Measurements from ENCODE around the gene MDN1.
"Not testable (repeated sequence)": the region's sequence is repeated elsewhere in the genome, so short reads cannot be mapped to it uniquely, and the experiment has no call there.

The MDN1 gene

GRCh38 chr6:89660981-89661380 is 158.6 kb downstream of the MDN1 start:
- no peak for DNase-seq (ENCODE audit: low read depth in 2 of 2)

GRCh38 chr6:89657445-89658158 is 162.0 kb downstream of the MDN1 start:
- DNase-seq (ENCODE audit: low read depth in 2 of 2), result no peak

GRCh38 chr6:89655122-89655521 is 164.5 kb downstream of the MDN1 start:
- no peak for DNase-seq (ENCODE audit: low read depth in 2 of 2)

DNA sequence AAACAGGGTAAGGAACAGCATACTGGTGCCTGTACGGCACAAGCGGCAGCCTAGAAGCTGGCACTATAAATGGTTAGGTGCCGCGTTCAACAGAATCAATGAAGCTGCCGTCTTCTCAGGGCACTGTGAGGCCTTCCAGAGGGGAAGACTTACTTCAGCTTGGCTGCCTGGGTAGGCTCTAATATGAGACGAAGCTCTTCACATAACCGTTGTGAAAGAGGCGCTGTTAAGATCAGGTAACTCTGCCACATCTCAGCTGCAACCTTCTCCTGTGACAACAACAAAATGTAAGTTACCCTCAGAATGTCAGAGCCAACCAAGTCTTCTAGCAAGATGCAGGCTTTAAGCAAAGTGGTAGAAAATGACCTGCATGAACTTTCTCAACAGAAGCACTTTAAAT is 169.0 kb downstream of the MDN1 start:
- no peak for DNase-seq (ENCODE audit: low read depth in 2 of 2)

GRCh38 chr6:89649682-89650081 is 169.9 kb downstream of the MDN1 start:
- DNase-seq (ENCODE audit: low read depth in 2 of 2), result no peak

- no peak for DNase-seq (ENCODE audit: low read depth in 2 of 2)
Observed at GRCh38 chr6:89644864-89645263, 174.7 kb downstream of the MDN1 start.

DNA sequence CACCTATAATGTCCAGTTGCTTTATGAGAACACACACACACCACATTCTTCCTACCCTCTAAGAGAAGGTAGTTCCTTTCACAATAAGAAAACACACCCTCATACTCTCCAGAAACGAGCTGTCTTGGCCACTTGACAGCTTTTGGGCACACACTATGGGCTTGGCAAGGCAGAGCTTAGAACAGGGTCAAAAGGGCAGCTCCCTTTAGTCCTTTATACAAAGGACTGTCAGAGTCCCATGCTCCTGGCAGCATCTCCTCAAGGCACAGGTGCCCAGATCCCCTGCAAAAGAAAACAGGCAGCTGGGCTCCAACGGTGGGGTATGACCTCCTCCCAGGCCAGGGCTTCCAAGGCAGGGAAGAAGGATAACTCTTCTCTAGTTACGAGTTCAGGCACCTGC is 176.2 kb downstream of the MDN1 start:
- no peak for DNase-seq (ENCODE audit: low read depth in 2 of 2)

DNA sequence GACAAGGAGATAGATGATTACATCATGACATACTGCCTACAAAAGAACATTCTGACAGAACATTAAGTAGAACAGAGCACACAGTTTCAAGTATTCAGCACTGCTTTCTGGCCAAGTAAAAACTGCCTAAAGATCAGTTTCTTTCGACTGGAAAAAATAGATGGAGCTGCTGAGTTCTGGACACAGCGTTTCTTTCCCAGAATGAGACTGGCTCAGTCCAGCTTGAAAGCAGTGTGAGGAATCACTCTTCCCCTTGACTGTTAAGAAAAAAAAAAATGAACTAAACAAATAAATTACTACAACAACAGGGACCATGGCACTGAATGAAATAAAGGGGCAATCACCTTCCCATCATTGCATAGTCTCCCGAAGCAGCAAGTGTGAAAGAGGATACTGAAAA is 176.6 kb downstream of the MDN1 start:
- DNase-seq (ENCODE audit: low read depth in 2 of 2), result no peak

- DNase-seq (ENCODE audit: low read depth in 2 of 2), result not testable (repeated sequence)
Observed at GRCh38 chr6:89641581-89641980, 178.0 kb downstream of the MDN1 start.

DNA sequence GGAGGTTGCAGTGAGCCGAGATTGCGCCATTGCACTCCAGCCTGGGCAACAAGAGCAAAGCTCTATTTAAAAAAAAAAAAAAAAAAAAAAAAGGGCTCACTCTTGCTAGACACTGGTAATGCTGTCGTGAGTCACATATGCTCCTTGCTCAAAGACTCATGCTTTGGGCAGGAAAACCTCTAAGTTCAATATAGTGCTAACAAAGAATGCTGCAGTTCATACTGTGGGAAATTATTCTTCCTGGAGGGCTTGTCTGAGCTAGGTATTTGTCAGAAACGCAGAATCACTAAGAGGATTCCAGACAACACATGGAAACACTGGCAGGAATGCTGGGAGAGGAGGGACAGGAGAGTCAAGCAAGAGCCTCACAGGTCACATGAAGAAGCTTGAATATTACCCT is 178.8 kb downstream of the MDN1 start:
- DNase-seq (ENCODE audit: low read depth in 2 of 2), result no peak

DNA sequence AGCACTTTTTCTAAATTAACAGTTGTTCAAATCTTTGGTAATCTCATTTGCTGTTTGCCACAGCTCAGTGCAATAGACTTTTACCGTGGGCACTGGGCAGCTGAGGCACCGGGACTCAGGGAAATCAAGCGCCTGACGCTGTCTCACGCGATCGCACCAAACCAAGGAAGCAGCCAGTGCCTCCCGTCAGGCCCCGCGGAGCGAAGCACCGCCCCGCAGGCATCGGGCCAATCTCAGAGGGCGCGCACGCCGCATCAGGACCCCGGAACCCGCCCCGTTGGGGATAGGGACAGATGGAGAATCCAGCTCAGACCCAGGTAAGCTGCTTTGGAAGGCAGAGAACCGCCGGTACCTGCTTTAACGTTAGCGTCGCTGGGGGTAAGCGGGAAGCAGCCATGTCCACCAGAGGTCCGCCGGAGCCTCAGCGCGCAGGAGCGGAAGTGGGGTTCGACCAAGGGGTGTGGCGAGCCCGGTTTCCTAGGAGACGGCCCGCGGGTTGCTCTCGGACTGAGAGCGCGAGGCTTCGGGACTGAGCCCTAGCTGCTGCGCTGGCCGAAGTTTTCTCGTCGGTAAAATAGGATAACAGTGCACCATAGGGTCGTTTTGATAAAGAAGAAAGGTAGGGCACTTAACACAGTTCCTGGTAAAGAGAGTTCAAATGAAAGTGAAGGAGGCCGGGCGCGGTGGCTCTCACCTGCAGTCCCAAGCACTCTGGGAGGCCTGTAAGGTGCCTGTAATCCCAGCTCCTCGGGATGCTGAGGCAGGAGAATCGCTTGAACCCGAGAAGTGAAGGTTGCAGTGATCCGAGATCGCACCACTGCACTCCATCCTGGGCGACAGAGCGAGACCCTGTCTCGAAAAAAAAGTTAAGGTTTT is 181.0 kb downstream of the MDN1 start, which contains the start of gene LYRM2:
LYRM2 (minus strand) TSS at position 428 of the 876 bp plus-strand sequence; CDS start at position 397, 31 bp downstream.
- peak; percentile 83 to 86 for DNase-seq (ENCODE audit: low read depth in 2 of 2)

DNA sequence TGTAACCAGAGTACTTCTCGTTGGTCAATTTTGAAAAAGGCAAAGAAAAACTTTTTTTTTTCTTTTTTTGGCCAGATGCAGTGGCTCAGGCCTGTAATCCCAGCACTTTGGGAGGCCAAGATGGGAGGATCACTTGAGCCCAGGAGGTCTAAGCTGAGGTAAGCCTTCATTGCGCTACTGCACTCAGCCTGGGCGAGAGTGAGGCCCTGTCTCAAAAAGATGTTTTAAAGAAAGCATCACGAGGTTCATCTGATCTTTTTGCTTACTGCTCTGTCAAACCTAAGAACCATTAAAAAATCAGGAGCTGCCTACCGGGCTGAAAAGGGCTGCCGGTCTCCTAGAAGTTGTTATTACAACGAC is 181.7 kb downstream of the MDN1 start:
- DNase-seq (ENCODE audit: low read depth in 2 of 2), result no peak

DNA sequence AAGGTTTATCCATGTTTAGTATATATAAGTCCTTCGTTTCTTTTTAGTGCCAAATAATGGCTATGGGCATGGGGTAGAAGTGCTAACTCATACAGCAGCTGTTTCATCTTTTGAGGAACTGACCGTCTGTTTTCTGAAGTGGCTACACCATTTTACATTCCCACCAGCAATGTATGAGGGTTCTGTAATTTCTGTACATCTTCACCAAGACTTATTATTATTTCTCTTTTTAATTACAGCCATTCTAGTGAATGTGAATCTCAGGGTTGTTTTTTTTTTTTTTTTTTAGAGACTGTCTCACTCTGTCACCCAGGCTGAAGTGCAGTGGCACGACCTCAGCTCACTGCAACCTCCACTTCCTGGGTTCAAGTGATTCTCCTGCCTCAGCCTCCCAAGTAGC is 183.2 kb downstream of the MDN1 start:
- DNase-seq (ENCODE audit: low read depth in 2 of 2), result not testable (repeated sequence)

- no peak for DNase-seq (ENCODE audit: low read depth in 2 of 2)
Observed at GRCh38 chr6:89630488-89630887, 189.1 kb downstream of the MDN1 start.

DNA sequence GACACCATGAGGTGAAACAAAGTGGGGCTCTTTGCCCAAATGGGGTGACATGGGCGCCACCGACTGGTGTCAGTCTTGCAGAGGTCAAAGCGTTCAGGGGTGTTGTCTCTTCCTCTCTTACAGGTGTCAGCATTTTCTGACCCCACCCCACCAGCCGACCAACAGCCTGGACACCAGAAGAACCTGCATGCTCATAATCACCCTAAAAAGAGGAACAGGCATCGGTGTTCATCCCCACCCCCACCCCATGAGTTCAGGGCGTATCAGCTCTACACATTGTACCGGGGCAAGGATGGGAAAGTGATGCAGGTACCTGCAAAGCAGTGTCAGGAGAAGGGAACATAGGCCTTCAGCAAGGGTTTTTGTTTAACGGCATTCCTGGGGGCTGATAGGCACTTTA is 195.8 kb downstream of the MDN1 start:
- no peak for DNase-seq (ENCODE audit: low read depth in 2 of 2)

- DNase-seq (ENCODE audit: low read depth in 2 of 2), result no peak
Observed at GRCh38 chr6:89619567-89619966, 200.0 kb downstream of the MDN1 start.

DNA sequence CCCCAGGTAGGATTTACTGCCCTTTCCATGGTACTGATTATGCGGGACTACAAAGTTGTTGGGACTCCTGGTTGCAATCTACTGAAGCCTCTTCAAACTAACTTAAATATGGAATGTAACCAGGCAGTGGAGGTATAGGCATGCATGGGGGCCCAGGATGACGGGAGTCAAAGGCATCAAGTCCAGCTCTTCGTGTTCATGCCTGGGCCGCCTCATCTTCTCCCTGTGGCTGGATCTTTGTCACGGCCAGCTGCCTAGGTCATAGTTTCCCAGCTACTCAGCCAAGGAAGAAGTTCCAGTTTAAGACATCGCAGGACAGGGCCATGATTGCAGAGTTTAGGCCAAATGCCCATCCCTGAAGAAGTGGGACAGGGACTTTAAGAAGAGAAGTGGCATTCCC is 201.6 kb downstream of the MDN1 start:
- DNase-seq (ENCODE audit: low read depth in 2 of 2), result no peak

DNA sequence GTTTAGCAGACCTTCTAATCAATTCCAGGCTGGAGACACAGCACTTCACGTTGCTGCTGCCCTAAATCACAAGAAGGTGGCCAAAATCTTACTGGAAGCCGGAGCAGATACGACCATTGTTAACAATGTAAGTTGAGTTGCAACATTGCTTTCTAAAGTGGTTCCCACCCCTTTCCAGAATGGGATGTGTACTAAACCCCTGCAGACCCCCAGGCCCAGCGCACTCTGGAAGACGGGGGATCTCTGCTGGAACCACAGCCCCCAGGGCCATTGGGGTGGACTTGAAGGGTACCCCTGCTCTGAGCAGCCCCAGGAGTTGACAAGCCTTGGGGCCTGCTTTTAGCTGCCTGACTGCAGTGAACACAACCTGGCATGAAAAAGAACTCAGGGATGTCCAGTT is 203.1 kb downstream of the MDN1 start:
- DNase-seq (ENCODE audit: low read depth in 2 of 2), result no peak

- no peak for DNase-seq (ENCODE audit: low read depth in 2 of 2)
Observed at GRCh38 chr6:89615882-89616281, 203.7 kb downstream of the MDN1 start.

DNA sequence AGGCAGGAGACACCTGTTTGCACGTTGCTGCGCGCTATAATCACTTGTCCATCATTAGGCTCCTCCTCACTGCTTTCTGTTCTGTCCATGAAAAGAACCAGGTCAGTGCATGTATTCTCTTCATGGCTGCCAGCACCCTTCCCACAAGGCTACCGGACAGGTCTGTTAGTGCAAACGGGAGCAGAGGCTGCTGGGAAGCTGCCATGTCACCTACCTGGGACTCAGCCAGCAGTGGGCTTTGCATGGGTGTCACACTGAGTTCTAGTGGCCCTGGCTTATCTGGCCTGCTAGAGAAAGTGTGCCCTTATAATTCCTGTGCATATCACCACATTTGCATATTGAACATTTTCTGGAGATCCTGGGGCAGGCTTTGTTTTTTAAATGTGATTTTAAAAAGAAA is 205.8 kb downstream of the MDN1 start:
- no peak for DNase-seq (ENCODE audit: low read depth in 2 of 2)

- no peak for DNase-seq (ENCODE audit: low read depth in 2 of 2)
Observed at GRCh38 chr6:89612121-89612520, 207.5 kb downstream of the MDN1 start.

- no peak for DNase-seq (ENCODE audit: low read depth in 2 of 2)
Observed at GRCh38 chr6:89611666-89612065, 207.9 kb downstream of the MDN1 start.

DNA sequence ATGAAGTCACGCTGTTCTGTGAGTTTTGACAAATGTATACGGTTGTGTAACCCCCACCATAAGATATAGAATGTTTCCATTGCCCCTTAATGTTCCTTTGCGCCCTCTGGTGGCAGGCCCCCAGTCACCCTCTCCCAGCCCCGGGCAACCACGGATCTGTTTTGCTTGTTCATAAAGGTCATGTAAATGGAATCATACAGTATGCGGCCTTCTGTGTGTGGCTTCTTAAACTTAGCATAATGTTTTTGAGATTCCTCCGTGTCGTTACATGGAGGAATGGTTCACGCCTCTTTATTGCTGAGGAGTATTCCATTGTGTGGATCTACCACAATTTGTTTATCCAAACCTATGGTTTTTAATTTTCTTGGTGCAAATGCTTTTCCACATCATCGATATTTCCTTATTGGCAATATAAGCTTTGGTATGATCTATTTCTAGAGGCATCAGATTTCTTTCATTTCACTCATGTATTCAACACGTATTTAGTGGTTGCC is 209.4 kb downstream of the MDN1 start:
- peak; percentile 60 to 68 for DNase-seq (ENCODE audit: low read depth in 2 of 2)

Data from stimulated activated CD8-positive, alpha-beta memory T cell treated with anti-CD3 and anti-CD28 coated beads, Interleukin-2, amount 100 ng/mL, for 1 hour (primary cell).